Fibroblast of skin of right quadriceps (primary cell): ENCODE results near the gene NGF.

ENCODE experiments used
- DNase-seq: peaks from one replicate; pipeline ENCODE4 v3.0.0-alpha.2; 2013

The NGF gene

GRCh38 chr1:115278211-115278610 lies 59.8 kb downstream of the NGF start:
- DNase-seq, result no peak

- DNase-seq, result peak; percentile 98
These were observed 60.8 kb downstream of the NGF start for GRCh38 chr1:115277276-115277675.

GRCh38 chr1:115275216-115275615 lies 62.8 kb downstream of the NGF start:
- DNase-seq, result peak; percentile 37

GRCh38 chr1:115274467-115274866 lies 63.6 kb downstream of the NGF start:
- no peak for DNase-seq

GRCh38 chr1:115266729-115267421 lies 71.2 kb downstream of the NGF start:
- peak; percentile 32 for DNase-seq

- peak; percentile 34 for DNase-seq
These were observed 73.0 kb downstream of the NGF start for GRCh38 chr1:115265099-115265498.

- DNase-seq, result no peak
These were observed 75.2 kb downstream of the NGF start for GRCh38 chr1:115262886-115263285.

GRCh38 chr1:115261496-115261895 lies 76.6 kb downstream of the NGF start:
- DNase-seq, result no peak

GRCh38 chr1:115258302-115258866 lies 79.7 kb downstream of the NGF start:
- peak; percentile 69 for DNase-seq

GRCh38 chr1:115257591-115257990 lies 80.5 kb downstream of the NGF start:
- DNase-seq, result no peak

- DNase-seq, result peak; percentile 76
These were observed 82.9 kb downstream of the NGF start for GRCh38 chr1:115255154-115255553.

- no peak for DNase-seq
These were observed 85.5 kb downstream of the NGF start for GRCh38 chr1:115252585-115252984.

- DNase-seq, result peak; percentile 96
These were observed 86.2 kb downstream of the NGF start for GRCh38 chr1:115251856-115252255.

- peak; percentile 88 for DNase-seq
These were observed 86.7 kb downstream of the NGF start for GRCh38 chr1:115251340-115251748.

GRCh38 chr1:115246526-115246925 lies 91.5 kb downstream of the NGF start:
- no peak for DNase-seq

GRCh38 chr1:115245227-115245626 lies 92.8 kb downstream of the NGF start:
- DNase-seq, result no peak

- DNase-seq, result no peak
These were observed 95.5 kb downstream of the NGF start for GRCh38 chr1:115242543-115242942.

- no peak for DNase-seq
These were observed 96.7 kb downstream of the NGF start for GRCh38 chr1:115241309-115241708.

- no peak for DNase-seq
These were observed 97.8 kb downstream of the NGF start for GRCh38 chr1:115240297-115240696.

- peak; percentile 93 for DNase-seq
These were observed 98.6 kb downstream of the NGF start for GRCh38 chr1:115239426-115239825.

GRCh38 chr1:115239148-115239422 lies 99.0 kb downstream of the NGF start:
- no peak for DNase-seq

- no peak for DNase-seq
These were observed 99.5 kb downstream of the NGF start for GRCh38 chr1:115238336-115239147.

- DNase-seq, result peak; percentile 73
These were observed 100.5 kb downstream of the NGF start for GRCh38 chr1:115237507-115237906.

- DNase-seq, result no peak
These were observed 101.0 kb downstream of the NGF start for GRCh38 chr1:115237023-115237422.
